Mucosa of rectum (tissue), 2 donors: ENCODE data around the gene PPM1L.

Source experiments
- H3K27ac ChIP-seq, 2 donors: one replicate each; pipeline ENCODE4 v1.7.0; 2013; ENCODE audit warnings: inconsistent platforms in 2 of 2, low read depth in 2 of 2, low read length in 2 of 2
- H3K27me3 ChIP-seq, 2 donors: one replicate each; pipeline ENCODE4 v1.7.0; 2013; ENCODE audit warnings: low read length in 2 of 2; ENCODE audit not compliant: control insufficient read depth in 2 of 2, insufficient read depth in 2 of 2
- H3K36me3 ChIP-seq, 2 donors: one replicate each; pipeline ENCODE4 v1.7.0; 2013; ENCODE audit warnings: low read length in 2 of 2; ENCODE audit not compliant: control insufficient read depth in 2 of 2, insufficient read depth in 2 of 2
- H3K4me1 ChIP-seq, 2 donors: one replicate each; pipeline ENCODE4 v1.7.0; 2013; ENCODE audit warnings: low read length in 2 of 2, mild to moderate bottlenecking in 1 of 2; ENCODE audit not compliant: control insufficient read depth in 2 of 2, insufficient read depth in 2 of 2
- H3K4me3 ChIP-seq, 2 donors: one replicate each; pipeline ENCODE4 v1.7.0; 2013; ENCODE audit warnings: low read length in 2 of 2
- H3K9ac ChIP-seq, 2 donors: one replicate each; pipeline ENCODE4 v1.7.0; 2013; ENCODE audit warnings: low read length in 2 of 2, low read depth in 1 of 2, mild to moderate bottlenecking in 1 of 2
- H3K9me3 ChIP-seq, 2 donors: one replicate each; pipeline ENCODE4 v1.7.0; 2013; ENCODE audit warnings: low read length in 2 of 2; ENCODE audit not compliant: control insufficient read depth in 2 of 2
- donor health status: healthy.
- donor health status: Normal muscosa, but diverticular disease.

The PPM1L gene

DNA sequence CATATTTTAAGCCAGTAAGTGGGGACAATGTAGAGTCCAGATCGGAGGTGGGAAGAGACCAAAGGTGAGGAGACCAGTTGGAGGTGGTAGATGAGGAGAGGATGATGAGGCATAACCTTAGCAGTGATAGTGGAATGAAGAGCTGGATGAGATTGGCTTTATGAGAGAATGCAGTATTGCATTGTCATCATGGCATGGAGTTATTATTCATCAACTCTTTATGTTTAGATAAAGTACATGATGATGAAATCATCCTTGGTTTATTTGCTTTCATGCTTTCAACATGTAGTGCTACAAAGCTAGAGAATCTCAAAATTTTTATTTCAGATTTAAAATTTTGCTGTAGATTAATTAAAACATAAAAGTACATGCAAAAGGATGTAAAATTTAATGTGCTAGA, 64.0 kb downstream of the PPM1L start:
- H3K9me3 ChIP-seq = no peaks in the 10 kb centered on the region
- no peaks in the 10 kb centered on the region for H3K36me3 ChIP-seq
- H3K27me3 ChIP-seq = no peaks in the 10 kb centered on the region
- H3K27ac ChIP-seq = no peak overlapping the region
- no peak overlapping the region for H3K9ac ChIP-seq
- no peaks in the 10 kb centered on the region for H3K4me1 ChIP-seq
- H3K4me3 ChIP-seq = no peak overlapping the region

DNA sequence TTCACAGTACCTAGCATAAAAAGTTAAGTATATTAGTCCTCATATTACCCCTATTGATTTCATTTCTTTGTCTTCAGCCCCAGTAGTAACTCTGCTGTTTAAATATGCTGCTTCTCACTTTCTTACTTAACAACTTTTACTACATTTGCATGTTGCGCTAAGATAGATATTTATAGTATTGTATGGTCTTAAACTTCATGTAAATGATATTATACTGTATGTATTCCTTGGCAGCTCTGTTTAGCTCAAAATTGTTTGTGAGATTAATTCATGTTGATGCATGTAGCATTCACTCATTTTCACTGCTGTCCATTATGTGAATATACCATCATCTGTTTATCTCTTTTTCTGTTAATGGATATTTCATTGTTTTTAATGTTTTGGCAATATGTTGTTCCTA, 64.4 kb downstream of the PPM1L start:
- Histone ChIP-seq H3K4me3 (no peak overlapping the region), H3K36me3 (no peaks in the 10 kb centered on the region), H3K4me1 (no peaks in the 10 kb centered on the region), H3K27me3 (no peaks in the 10 kb centered on the region), H3K9ac (no peak overlapping the region), H3K9me3 (no peaks in the 10 kb centered on the region), H3K27ac (no peak overlapping the region)

DNA sequence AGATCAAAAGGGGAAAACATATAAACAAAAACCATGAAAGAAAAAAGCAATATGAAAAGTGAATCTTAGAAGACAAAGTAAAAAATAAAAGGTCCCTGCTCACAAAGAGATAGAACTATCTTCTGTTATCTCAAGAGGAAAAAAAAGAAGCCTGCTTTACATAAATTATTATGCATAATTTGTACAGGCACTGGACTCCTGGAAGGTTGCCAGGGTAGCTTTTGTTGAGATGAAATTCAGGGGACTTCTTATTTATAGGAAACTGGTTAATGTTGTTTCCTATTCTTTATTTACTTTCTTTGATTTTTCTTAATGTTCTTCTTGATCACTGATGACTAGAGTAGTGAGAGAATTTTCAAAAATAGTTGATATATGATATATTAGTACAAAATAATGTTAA, 66.9 kb downstream of the PPM1L start:
- Histone ChIP-seq H3K4me1 (no peaks in the 10 kb centered on the region), H3K36me3 (no peaks in the 10 kb centered on the region), H3K4me3 (no peak overlapping the region), H3K9ac (no peak overlapping the region), H3K9me3 (no peaks in the 10 kb centered on the region), H3K27me3 (no peaks in the 10 kb centered on the region), H3K27ac (no peak overlapping the region)

DNA sequence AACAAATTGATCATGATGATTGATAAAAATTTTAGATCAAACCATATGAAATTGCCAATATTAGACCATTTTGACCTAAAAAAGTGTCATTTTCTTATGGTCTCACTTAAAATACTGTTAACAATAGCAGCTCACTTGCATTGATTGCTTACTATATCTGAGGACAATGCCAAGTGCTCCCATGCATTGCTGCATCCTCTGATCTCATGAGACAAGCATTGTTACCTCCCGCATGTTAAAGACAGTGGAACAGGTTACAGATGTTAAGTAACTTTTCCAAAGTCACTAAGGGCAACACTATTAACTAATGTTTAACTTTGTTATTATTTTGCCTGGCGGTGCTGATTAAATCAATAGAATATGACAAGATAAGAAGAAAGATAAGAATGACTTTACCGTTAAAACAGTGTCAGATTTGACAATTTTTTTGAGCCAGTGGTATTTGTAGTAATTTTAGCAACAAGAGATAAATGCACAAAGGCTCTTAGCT, 69.3 kb downstream of the PPM1L start:
- H3K27ac ChIP-seq = no peak overlapping the region
- H3K27me3 ChIP-seq = no peaks in the 10 kb centered on the region
- H3K4me3 ChIP-seq = no peak overlapping the region
- H3K36me3 ChIP-seq = no peaks in the 10 kb centered on the region
- no peaks in the 10 kb centered on the region for H3K9me3 ChIP-seq
- H3K4me1 ChIP-seq = no peaks in the 10 kb centered on the region
- no peak overlapping the region for H3K9ac ChIP-seq

DNA sequence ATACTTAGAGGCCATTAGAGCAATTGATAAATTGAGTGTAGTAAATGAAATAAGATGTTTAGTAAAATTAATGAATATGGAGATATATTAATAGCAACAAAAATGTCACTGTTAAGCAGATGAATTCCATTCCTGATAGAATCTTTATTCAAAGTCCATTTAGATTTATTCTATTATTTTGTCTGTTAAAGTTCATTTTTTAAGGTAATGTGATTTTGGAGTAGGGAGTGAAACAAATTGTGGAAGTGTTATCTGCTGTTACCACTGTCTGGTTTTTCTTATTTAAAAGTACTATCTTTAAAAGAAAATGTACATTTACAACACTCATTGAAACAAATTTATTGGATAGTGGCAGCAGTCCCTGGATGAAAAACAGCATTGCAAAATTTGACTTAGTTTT, 70.4 kb downstream of the PPM1L start:
- H3K36me3 ChIP-seq = no peaks in the 10 kb centered on the region
- no peak overlapping the region for H3K27ac ChIP-seq
- H3K4me1 ChIP-seq = no peaks in the 10 kb centered on the region
- H3K9me3 ChIP-seq = no peaks in the 10 kb centered on the region
- H3K27me3 ChIP-seq = no peaks in the 10 kb centered on the region
- no peak overlapping the region for H3K4me3 ChIP-seq
- no peak overlapping the region for H3K9ac ChIP-seq

DNA sequence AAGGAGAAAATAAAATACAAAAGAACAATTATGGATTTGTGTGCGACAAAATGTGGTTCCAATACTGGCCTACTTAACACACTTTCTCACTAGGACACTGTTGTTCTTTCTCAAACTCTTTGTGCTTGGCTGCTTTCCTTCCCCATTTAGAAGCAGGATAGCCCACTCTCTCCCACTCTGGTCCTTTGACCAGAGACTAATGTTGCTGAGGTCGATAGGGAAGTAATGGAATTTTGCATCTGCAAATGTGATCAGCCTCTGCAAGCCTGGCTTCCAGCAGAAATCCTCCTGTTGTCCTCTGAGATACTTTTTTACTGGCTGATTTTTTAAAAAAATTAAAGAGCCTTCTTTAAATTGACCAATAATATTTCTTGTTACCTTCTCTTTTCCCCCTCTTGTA, 71.0 kb downstream of the PPM1L start:
- H3K9me3 ChIP-seq = no peaks in the 10 kb centered on the region
- no peaks in the 10 kb centered on the region for H3K4me1 ChIP-seq
- H3K4me3 ChIP-seq = no peak overlapping the region
- no peaks in the 10 kb centered on the region for H3K27me3 ChIP-seq
- no peak overlapping the region for H3K27ac ChIP-seq
- no peak overlapping the region for H3K9ac ChIP-seq
- H3K36me3 ChIP-seq = no peaks in the 10 kb centered on the region

DNA sequence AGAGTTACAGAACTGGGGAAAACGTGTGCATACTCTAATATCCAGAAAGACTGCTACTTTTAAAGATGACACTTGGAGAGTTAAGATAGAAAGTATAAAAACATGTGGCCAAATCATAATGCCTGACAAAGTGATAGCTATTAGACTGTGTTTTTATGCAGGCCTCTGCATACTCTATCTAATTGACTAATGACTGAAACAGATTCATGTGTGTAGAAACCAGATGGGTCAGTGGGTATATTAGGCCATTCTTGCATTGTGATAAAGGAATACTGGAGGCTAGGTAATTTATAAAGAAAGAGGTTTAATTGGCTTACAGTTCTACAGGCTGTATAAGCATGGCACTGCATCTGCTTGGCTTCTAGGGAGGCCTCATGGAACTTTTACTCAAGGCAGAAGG, 71.5 kb downstream of the PPM1L start:
- H3K27me3 ChIP-seq = no peaks in the 10 kb centered on the region
- no peak overlapping the region for H3K9ac ChIP-seq
- no peak overlapping the region for H3K27ac ChIP-seq
- no peaks in the 10 kb centered on the region for H3K36me3 ChIP-seq
- no peaks in the 10 kb centered on the region for H3K9me3 ChIP-seq
- no peak overlapping the region for H3K4me3 ChIP-seq
- H3K4me1 ChIP-seq = no peaks in the 10 kb centered on the region

DNA sequence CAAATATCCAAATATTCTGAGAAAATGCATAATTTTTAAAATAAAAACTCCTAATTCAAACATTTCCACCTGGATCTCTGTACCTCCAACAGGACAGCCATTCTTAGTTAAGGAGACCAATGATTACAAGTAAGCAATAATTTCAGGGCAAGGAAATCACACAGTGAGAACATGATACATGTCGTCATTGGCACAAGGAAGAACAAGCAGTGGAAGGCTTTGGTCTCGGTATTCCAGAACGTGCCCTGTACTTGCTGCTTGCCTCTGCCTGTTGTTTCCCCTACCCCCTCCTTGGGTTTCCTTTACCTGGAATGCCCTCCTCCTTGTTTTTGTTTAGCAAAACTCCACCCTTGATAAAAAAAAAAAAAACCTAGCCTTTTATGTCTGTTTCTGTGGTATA, 72.8 kb downstream of the PPM1L start:
- no peak overlapping the region for H3K27ac ChIP-seq
- no peaks in the 10 kb centered on the region for H3K27me3 ChIP-seq
- no peak overlapping the region for H3K4me3 ChIP-seq
- H3K4me1 ChIP-seq = no peaks in the 10 kb centered on the region
- no peaks in the 10 kb centered on the region for H3K9me3 ChIP-seq
- no peaks in the 10 kb centered on the region for H3K36me3 ChIP-seq
- H3K9ac ChIP-seq = no peak overlapping the region

DNA sequence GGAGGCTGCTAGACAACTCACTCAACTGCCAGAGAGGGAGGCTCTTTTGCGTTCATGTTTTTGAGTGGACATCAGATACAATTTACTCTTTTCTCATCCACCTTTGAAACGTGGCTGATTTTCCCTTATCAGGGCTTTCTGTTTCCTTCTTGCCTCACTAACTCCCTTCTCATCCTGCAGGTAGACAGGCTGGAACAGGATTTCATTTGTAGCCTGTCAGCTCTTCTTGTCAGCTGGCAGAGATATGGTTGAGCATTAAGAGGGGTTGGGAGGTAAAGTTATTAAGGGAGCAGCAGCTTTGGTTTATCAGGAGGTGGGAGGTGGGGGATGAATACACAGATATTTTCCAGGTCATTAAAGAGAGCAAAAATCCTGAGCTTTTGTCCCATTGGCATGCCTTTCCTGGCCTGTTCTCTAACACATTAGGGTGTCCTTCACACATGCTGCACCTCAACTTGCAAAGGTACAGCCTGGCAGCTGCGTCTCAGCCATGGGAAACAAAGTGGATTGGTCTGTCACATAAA, 73.5 kb downstream of the PPM1L start:
- Histone ChIP-seq H3K27me3 (no peaks in the 10 kb centered on the region), H3K9me3 (no peaks in the 10 kb centered on the region), H3K36me3 (no peaks in the 10 kb centered on the region), H3K4me1 (no peaks in the 10 kb centered on the region), H3K27ac (no peak overlapping the region), H3K4me3 (no peak overlapping the region), H3K9ac (no peak overlapping the region)

DNA sequence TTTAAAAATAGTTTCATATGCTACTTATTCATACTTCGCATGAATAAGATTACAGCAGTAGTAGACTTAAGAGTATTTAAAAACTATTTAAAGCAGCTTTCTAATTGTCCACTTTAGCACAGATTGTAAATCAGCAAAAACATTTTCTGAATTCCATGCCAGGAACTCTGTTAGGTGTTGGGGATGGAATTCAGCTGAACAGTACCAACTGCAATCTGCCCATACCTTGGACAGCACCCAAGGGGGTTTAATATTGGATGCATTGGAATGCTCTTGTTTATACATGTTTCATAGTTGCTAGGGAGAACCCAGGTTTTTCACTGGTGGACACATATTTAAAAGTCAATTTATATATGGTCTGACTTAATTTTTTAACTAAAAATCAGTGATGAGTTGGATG, 74.8 kb downstream of the PPM1L start:
- Histone ChIP-seq H3K36me3 (no peaks in the 10 kb centered on the region), H3K4me3 (no peak overlapping the region), H3K9ac (no peak overlapping the region), H3K27me3 (no peaks in the 10 kb centered on the region), H3K27ac (no peak overlapping the region), H3K9me3 (no peaks in the 10 kb centered on the region), H3K4me1 (no peaks in the 10 kb centered on the region)

DNA sequence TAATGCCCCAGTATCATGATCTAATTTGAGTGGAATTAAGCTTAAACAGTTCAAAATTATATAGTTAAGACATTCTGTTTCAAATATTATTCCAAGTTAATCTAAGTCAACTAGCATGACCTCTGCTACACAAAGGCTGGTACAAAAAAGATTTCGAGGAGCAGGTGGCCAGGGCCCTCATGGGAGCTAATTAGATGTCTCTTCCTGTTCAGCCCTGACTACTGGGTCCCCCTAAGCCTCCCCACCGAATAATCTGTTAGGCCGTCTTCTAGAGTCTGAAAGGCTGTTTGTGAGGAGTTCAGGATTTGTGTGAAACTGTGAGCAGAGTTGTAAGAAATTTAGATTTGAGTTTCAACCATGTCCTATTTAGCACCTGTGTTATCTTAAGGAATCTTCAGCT, 75.4 kb downstream of the PPM1L start:
- Histone ChIP-seq H3K27me3 (no peaks in the 10 kb centered on the region), H3K4me3 (no peak overlapping the region), H3K9ac (no peak overlapping the region), H3K9me3 (no peaks in the 10 kb centered on the region), H3K27ac (no peak overlapping the region), H3K36me3 (no peaks in the 10 kb centered on the region), H3K4me1 (no peaks in the 10 kb centered on the region)
